GM18498 (cell line): ENCODE results near the gene ADAM12.
"Not testable (repeated sequence)": the region's sequence is repeated elsewhere in the genome, so short reads cannot be mapped to it uniquely, and the experiment has no call there.

Experiments
- ATAC-seq: cut with Tn5 transposase; IDR thresholded peaks from one replicate; pipeline ENCODE4 v1.9.1; 2021; ENCODE audit warnings: mild to moderate bottlenecking, moderate library complexity; ENCODE audit not compliant: unreplicated experiment

Gene ADAM12

DNA sequence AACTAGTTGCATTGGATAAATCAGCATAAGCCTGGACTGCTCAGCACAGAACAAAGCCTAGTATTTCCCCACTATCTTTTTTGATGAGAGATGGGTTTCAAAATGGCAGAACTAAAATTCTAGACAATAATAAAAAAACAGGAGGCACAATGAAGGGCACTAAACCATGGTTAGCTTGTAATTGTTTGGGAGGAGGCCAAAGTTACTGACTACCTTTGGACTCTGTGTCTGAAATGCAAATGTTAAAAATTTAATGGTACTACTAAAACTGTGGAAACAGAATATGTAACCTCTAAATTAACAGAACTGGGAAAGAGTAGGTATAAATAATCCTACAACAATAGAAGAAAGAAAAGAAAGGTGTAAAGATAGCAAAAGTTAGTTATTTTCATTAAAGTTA lies 13.0 kb downstream of the ADAM12 start:
- ATAC-seq: no peak

GRCh38 chr10:126374435-126374834 lies 13.8 kb downstream of the ADAM12 start:
- no peak for ATAC-seq

DNA sequence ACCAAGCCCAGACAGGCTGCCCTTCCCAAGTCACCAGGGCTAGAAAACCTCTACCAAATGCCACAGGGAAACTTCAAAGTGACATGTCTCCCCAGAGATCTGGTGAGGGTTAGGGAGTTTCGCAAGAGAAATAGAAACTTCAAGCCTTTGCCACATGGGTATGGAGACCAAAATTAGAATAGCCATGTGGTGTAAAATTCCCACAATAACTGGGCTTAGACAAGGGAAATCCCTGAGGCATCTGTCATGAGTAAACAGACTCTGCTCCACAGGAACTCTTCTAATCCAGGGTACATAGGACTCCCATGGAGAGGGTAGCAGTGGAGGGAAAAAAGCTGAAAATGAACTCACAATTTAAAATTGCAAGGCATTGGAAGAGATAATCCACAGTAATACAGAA lies 14.3 kb downstream of the ADAM12 start:
- ATAC-seq: no peak

DNA sequence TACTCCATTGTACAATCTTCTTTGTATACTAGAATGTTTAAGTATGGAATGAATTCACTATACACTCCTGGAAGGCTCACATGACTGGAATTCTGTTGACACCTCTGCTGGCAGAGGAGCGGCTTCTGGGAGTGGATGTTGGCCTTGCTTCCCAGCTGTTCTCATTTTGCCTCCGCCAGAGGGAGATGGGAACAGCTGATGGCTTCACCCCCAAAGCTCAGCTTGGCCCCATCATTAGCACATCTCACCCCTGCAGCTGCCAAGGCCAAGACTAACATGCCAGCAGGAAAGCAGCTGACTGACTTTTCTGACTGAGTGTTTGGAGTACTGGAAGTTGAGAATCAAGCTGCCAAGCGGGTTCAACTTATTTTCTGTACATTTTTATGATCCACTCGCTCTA lies 15.1 kb downstream of the ADAM12 start:
- no peak for ATAC-seq

DNA sequence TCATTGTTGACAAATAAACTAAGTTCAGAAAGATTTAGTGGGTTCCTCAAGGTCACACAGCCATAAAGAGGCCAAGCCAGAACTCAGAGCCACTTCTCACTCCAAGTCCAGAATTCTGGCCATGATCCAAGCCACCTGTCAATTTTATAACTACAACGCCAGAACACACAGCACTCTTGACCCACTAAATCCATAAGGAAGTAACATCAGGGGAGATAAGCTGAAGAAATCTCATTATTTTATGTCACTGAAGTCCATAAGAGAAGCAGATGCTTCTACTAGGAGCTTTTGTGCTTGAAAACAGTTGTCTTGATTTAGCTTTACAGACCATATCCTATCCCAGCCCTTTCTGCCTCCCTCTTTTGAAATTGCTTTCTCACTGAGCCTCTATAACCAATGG lies 15.9 kb downstream of the ADAM12 start:
- ATAC-seq: no peak

DNA sequence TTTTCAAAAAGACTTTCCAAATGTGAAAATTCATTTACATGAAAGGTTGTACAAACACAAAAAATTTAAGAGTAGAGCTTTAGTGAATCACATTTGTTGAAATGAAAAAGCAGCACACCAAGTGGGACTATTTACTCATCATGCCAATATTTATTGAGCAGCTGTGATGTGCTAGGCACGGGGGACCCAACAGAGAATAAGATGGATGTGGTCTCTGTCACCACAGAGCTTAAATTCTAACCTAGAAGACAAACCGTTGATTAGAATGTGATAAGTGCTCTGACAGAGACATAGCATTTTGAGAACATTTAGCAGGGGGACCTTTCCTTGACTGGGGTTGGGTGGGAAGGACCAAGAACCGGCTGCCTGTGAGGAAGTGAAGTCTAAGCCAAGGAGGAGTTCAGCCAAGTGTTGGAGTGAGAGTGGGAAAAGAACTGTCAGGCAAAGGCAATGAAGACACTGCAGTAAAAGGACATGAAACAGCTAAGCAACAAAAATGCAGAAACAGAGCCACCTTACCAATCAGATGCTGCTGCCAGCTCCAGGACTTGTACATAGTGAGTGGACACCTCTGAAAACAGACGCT lies 19.1 kb downstream of the ADAM12 start:
- no peak for ATAC-seq

GRCh38 chr10:126357169-126357568 lies 31.1 kb downstream of the ADAM12 start:
- no peak for ATAC-seq

- ATAC-seq: no peak
Measured at GRCh38 chr10:126353666-126354065, 34.6 kb downstream of the ADAM12 start.

GRCh38 chr10:126352453-126352852 lies 35.8 kb downstream of the ADAM12 start:
- no peak for ATAC-seq

DNA sequence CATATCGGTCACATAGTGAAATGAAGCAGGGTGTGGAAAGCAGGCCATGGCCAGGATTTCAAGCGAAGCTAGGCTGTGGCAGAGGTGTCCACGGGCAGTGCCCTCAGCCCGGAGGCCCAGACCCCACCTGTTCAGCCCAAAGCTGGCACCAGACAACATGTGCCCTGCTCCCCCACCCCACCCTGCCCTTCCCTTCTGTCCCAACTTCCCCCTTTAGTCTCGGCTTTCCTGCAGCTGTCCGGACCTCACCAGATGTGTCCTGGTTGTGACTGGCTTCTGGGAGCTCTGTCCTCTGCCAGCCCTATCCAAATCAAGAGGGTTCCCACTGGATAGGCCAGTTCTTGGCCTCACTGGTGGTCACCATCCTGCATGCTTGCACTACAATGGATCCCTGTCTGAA lies 37.3 kb downstream of the ADAM12 start:
- ATAC-seq: no peak

GRCh38 chr10:126350216-126350992 lies 37.9 kb downstream of the ADAM12 start:
- ATAC-seq: no peak

DNA sequence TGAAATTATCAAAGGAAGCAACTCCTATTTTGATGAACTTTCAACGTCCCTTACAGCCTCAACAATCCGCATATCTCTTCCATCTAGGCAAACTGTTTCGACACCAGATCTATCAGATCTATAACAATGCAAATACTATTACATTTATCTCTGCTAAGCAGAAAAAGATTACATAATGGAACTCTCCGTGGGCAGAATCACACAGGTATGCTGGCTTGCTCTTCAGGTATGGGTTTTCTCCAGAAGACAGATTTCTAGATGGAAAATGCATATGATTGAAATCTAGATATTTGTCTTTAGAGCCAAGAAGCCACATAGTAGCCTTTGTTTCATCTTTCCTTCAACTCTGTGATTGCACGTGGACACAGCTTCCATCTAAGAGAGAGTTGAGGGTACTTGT lies 38.6 kb downstream of the ADAM12 start:
- ATAC-seq: no peak

- ATAC-seq: no peak
Measured at GRCh38 chr10:126349101-126349500, 39.2 kb downstream of the ADAM12 start.

- ATAC-seq: not testable (repeated sequence)
Measured at GRCh38 chr10:126343496-126343895, 44.8 kb downstream of the ADAM12 start.

GRCh38 chr10:126342680-126343079 lies 45.6 kb downstream of the ADAM12 start:
- no peak for ATAC-seq

- ATAC-seq: no peak
Measured at GRCh38 chr10:126341491-126341890, 46.8 kb downstream of the ADAM12 start.

GRCh38 chr10:126337251-126337810 lies 50.9 kb downstream of the ADAM12 start:
- no peak for ATAC-seq

GRCh38 chr10:126336801-126337200 lies 51.5 kb downstream of the ADAM12 start:
- ATAC-seq: no peak

- no peak for ATAC-seq
Measured at GRCh38 chr10:126334272-126334671, 54.0 kb downstream of the ADAM12 start.

DNA sequence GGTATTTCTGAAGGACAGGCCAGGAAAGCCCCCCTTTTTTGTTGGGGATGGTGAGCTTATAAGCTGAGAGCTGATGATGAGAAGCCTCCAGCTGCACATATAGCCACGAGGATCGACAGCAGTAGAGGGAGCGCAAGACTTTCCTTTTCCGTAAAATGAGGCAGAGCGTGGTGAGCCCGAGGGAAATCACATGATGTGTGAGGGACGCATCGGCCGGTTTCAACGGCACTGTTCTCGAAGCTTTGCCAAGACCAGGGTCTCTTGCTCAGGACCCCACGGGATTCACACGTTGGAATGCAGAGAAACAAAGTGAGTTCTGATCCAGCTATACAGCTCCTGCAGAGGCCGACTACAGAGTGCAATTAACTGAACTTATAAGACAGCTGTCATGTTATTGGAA lies 55.7 kb downstream of the ADAM12 start:
- no peak for ATAC-seq

GRCh38 chr10:126331101-126331500 lies 57.2 kb downstream of the ADAM12 start:
- ATAC-seq: no peak

GRCh38 chr10:126324826-126325225 lies 63.5 kb downstream of the ADAM12 start:
- no peak for ATAC-seq
